ENCODE measurements around the gene SH3GL3. TPM values are rescaled to one million over a fixed set of nuclear protein-coding genes. Genes with fewer than 3 reads are reported as not detected.

SH3GL3 gene
- total and polyA plus RNA-seq, 8 donors = 0.56 to 3.3 (median 1.4) TPM; not detected in 4

DNA sequence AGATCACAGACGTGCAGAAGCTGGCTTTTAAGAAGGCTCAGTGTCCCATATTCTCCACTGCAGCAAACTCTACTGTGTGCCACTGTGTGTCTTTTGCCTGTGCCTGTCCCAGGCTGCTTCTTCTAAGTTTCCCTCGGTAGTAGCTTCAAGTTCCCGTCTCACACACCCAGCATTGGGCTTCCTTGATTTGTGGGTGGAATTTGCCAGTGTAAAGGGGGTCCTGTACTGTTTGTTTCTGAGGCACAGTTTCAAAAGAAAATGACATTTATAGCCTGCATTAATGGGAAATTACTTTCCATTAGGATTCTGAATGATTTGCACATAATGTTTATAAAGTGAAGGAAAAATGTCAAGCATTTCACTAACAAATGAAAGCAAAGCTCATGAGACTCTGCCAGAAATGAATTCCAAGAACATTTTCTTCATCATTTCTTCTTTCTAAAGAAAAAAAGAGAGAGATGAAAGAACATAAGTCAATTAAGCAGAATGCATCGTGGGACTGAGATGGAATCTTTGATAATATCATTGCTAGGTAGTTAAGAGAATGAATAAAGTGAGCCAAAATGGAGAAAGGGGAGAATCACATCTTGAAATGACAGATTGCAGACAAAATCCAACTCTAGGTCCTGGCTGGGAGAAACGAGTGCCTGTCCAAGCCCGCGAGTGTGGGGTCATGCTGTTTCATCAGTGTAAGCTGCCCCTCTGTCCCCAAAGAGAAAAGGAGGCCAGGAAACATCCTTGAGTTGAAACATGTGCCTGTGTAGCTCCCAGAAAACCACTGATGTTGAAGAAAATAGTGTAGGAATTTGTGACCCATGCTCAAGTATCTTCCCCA is 158.2 kb downstream of the SH3GL3 start:
- Histone ChIP-seq H3K4me3 (no peak overlapping the region), H3K36me3 (no peaks in the 10 kb centered on the region), H3K27ac (peak overlapping the region in 1 of 5 donors; percentile 16), H3K27me3 (no peaks in the 10 kb centered on the region), H3K9me3 (peaks cover 0 to 9% (median 0%) of the 10 kb centered on the region in 4 donors), H3K4me1 (peaks cover 0 to 5% (median 0%) of the 10 kb centered on the region in 4 donors)
- no peak for TF ChIP-seq EP300 (IDR thresholded peaks at IDR 0.05)
- TF ChIP-seq, protein P1, sequence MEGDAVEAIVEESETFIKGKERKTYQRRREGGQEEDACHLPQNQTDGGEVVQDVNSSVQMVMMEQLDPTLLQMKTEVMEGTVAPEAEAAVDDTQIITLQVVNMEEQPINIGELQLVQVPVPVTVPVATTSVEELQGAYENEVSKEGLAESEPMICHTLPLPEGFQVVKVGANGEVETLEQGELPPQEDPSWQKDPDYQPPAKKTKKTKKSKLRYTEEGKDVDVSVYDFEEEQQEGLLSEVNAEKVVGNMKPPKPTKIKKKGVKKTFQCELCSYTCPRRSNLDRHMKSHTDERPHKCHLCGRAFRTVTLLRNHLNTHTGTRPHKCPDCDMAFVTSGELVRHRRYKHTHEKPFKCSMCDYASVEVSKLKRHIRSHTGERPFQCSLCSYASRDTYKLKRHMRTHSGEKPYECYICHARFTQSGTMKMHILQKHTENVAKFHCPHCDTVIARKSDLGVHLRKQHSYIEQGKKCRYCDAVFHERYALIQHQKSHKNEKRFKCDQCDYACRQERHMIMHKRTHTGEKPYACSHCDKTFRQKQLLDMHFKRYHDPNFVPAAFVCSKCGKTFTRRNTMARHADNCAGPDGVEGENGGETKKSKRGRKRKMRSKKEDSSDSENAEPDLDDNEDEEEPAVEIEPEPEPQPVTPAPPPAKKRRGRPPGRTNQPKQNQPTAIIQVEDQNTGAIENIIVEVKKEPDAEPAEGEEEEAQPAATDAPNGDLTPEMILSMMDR (IDR thresholded peaks at IDR 0.05) = no peak
- no peak for TF ChIP-seq POLR2AphosphoS5 (IDR thresholded peaks at IDR 0.05)
- TF ChIP-seq POLR2A (IDR thresholded peaks at IDR 0.05) = no peak
- peak in 1 of 2 donors; percentile 69 for DNase-seq
- 44 to 64% (median 62%) methylated on average over 7 of the region's 7 CpGs for WGBS, 5 donors
- intact Hi-C loops (cut with DNase I; ENCODE audit: low total_unique reads) = no loop called here

DNA sequence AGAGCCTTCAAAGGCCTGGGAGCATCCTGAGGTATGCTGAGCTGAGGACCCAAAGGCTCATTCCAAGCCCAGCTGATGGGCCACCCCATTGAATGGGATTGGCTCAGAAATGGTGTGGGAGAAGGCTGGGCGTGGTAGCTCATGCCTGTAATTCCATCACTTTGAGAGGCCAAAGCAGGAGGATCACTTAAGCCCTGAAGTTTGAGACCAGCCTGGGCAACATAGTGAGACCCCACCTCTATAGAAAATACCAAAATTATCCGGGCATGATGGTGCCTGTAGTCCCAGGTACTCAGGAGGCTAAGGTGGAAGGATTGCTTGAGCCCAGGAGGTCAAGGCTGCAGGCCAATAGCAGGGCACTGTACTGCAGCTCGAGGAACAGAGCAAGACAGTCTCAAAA is 163.0 kb downstream of the SH3GL3 start:
- intact Hi-C loops (cut with DNase I; ENCODE audit: low total_unique reads) = no loop called here
- H3K36me3 ChIP-seq = no peaks in the 10 kb centered on the region
- H3K4me3 ChIP-seq = no peak overlapping the region
- TF ChIP-seq, protein P1 (IDR thresholded peaks at IDR 0.05) = no peak
- TF ChIP-seq POLR2A (IDR thresholded peaks at IDR 0.05) (no peak), POLR2AphosphoS5 (IDR thresholded peaks at IDR 0.05) (no peak), EP300 (IDR thresholded peaks at IDR 0.05) (no peak)
- H3K27ac ChIP-seq = no peak overlapping the region
- peaks cover 0 to 8% (median 0%) of the 10 kb centered on the region in 4 donors for H3K4me1 ChIP-seq
- H3K27me3 ChIP-seq = no peaks in the 10 kb centered on the region
- no peak for DNase-seq
- H3K9me3 ChIP-seq = no peaks in the 10 kb centered on the region
- WGBS, 5 donors = 74 to 88% (median 86%) methylated on average over 3 of the region's 3 CpGs

DNA sequence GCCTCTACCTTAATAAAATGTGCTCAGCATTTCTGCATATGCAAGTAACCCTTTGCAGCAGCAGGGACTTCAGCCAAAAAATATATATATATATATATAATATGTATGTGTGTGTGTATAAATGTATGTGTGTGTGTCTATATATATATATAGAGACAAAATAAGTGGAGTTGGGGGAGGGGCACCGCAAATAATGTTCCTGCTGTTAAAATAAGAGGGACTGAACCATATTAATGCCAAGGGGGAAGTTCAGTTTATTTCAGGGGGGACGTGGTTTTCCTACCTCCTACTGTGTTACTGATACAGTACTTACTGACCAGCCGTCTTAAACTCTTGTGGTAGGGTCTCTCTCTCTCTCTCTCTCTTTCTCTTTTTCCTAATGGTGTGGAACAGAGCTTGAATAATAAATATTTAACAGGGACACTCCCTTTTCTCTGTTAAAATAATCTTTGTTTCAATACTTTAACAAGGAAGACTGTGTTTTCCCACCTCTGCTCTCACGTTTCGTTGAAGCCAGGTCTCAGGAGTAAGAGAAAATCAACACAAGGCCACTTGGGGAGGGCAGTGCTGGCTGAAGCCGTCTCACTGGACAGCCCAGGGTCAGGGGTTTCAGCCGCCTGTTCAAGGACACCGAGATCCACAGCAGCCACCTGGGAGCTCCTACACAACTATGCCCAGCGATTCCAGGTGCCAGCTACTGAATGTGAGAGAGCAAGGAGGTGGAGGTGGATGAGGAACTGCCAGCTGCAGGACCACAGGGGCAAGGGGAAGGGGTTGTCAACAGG is 164.0 kb downstream of the SH3GL3 start:
- TF ChIP-seq, protein P1 (IDR thresholded peaks at IDR 0.05) = no peak
- no peak for TF ChIP-seq POLR2A (IDR thresholded peaks at IDR 0.05)
- no peak for TF ChIP-seq EP300 (IDR thresholded peaks at IDR 0.05)
- no peak for TF ChIP-seq POLR2AphosphoS5 (IDR thresholded peaks at IDR 0.05)
- intact Hi-C loops (cut with DNase I; ENCODE audit: low total_unique reads) = no loop called here
- Histone ChIP-seq H3K27me3 (no peaks in the 10 kb centered on the region), H3K4me1 (peaks cover 0 to 7% (median 0%) of the 10 kb centered on the region in 4 donors), H3K36me3 (no peaks in the 10 kb centered on the region), H3K9me3 (no peaks in the 10 kb centered on the region), H3K27ac (no peak overlapping the region), H3K4me3 (no peak overlapping the region)
- 28 to 60% (median 37%) methylated on average over 8 to 9 of the region's 9 CpGs for WGBS, 5 donors
- DNase-seq = peak in 1 of 2 donors; percentile 54

DNA sequence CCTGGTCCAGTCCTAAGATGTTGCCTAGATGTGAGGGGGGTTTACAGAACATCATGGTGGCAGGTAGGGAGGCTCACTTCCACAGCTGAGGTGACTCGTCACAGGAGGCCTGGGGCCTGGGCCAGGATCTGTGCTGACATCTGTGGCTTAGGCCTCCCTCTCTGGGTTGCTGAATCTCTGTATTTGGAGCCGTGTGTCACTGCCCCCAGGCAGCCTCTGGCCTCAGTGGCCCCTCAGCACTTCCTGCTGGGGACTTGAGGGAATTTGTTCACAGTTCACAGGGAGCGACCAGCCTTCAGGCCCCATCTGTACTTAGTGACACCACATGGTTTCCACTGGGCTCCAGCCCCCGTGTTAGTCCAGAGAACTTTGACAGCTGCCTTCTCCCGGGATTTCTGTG is 165.1 kb downstream of the SH3GL3 start:
- 74 to 89% (median 84%) methylated on average over 3 to 5 of the region's 5 CpGs for WGBS, 5 donors

More for the DNA sequence above, 165.1 kb downstream of the SH3GL3 start:
- H3K36me3 ChIP-seq = no peaks in the 10 kb centered on the region
- peak overlapping the region in 1 of 5 donors; percentile 37 for H3K27ac ChIP-seq
- no peak for DNase-seq
- no peaks in the 10 kb centered on the region for H3K9me3 ChIP-seq
- peaks cover 0 to 7% (median 0%) of the 10 kb centered on the region in 4 donors for H3K4me1 ChIP-seq
- no peaks in the 10 kb centered on the region for H3K27me3 ChIP-seq
- H3K4me3 ChIP-seq = no peak overlapping the region
- intact Hi-C loops (cut with DNase I; ENCODE audit: low total_unique reads) = no loop called here
- no peak for TF ChIP-seq POLR2A (IDR thresholded peaks at IDR 0.05)
